Transverse colon (tissue), 3 donors: ENCODE results near the gene SPI1.

ENCODE experiments used
- POLR2A ChIP-seq: fragments of 450-650 bp; IDR thresholded peaks from one replicate; pipeline ENCODE4 v1.6.1; 2016; ENCODE audit warnings: antibody characterized with exemption, mild to moderate bottlenecking, moderate library complexity
- TF ChIP-seq, protein P1 (sequence below), 5 experiments: fragments of 200-600 bp in 3 of 5; fragments of 450-650 bp in 2 of 5; sonication (generic) in 3 of 5; IDR thresholded peaks; 1 replicate in 2 of 5; 2 replicates in 3 of 5; pipeline ENCODE4 v1.5.1; 2016 to 2017; ENCODE audit warnings: antibody characterized with exemption in 5 of 5, inconsistent platforms in 3 of 5, mild to moderate bottlenecking in 2 of 5, moderate library complexity in 1 of 5

DNA sequence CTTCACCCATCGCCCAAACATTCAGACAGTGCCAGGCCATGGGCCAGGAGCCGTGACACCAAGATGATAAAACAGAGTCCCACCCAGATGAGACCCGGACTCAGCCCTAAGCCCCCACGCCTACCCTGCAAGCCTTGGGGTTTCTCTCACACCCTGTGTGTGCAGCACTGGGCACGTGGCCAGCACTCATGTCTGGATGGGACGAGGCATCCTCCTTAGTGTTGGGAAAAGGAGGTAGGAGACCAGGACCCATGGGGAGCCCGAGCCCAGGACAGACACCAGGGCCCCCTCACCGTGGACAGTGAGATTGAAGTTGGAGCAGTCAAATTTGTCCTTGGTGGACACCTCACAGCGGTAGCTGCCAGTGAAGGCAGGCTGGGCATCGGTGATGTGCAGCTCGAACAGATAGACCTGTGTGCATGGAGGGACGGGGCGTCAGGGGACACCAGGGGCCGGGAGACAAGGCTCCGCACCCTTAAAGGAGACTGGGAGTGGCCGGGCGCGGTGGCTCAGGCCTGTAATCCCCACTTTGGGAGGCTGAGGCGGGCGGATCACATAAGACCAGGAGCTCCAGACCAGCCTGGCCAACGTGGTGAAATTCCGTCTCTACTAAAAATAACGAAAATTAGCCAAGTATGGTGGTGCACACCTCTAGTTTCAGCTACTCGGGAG lies 30.1 kb downstream of the SPI1 start:
- no peak for TF ChIP-seq POLR2A
- TF ChIP-seq, protein P1, sequence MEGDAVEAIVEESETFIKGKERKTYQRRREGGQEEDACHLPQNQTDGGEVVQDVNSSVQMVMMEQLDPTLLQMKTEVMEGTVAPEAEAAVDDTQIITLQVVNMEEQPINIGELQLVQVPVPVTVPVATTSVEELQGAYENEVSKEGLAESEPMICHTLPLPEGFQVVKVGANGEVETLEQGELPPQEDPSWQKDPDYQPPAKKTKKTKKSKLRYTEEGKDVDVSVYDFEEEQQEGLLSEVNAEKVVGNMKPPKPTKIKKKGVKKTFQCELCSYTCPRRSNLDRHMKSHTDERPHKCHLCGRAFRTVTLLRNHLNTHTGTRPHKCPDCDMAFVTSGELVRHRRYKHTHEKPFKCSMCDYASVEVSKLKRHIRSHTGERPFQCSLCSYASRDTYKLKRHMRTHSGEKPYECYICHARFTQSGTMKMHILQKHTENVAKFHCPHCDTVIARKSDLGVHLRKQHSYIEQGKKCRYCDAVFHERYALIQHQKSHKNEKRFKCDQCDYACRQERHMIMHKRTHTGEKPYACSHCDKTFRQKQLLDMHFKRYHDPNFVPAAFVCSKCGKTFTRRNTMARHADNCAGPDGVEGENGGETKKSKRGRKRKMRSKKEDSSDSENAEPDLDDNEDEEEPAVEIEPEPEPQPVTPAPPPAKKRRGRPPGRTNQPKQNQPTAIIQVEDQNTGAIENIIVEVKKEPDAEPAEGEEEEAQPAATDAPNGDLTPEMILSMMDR (IDR thresholded peaks at IDR 0.05), result no peak
